Keratinocyte (primary cell): ENCODE data around the gene ACSM2B. TPM values are rescaled to one million over a fixed set of nuclear protein-coding genes. Genes with fewer than 3 reads are reported as not detected.
"Not testable (repeated sequence)": the region's sequence is repeated elsewhere in the genome, so short reads cannot be mapped to it uniquely, and the experiment has no call there.

Source experiments
- DNase-seq: peaks from one replicate; pipeline ENCODE4 v3.0.0-alpha.2; 2011; ENCODE audit warnings: low read depth, missing footprints, low spot score
- FAIRE-seq: peaks from 2 replicates; lab custom pipeline; 2011; peaks lifted over from hg19 to GRCh38; lab: Jason Lieb, UNC
- H2AFZ ChIP-seq: 2 replicates; pipeline ENCODE4 v1.6.0; 2012; ENCODE audit warnings: low read length, control low read depth, inconsistent platforms; ENCODE audit not compliant: control insufficient read depth
- H3K27ac ChIP-seq: 2 replicates; pipeline ENCODE4 v1.5.1; 2011; ENCODE audit warnings: low read length; ENCODE audit not compliant: control insufficient read depth, insufficient read depth
- H3K27me3 ChIP-seq: 3 replicates; pipeline ENCODE4 v1.6.0; 2011; ENCODE audit warnings: low read length; ENCODE audit not compliant: control insufficient read depth, insufficient read depth; ENCODE audit errors: extremely low read depth
- H3K36me3 ChIP-seq, 2 experiments: 2 replicates in 1 of 2; 3 replicates in 1 of 2; pipeline ENCODE4 v1.5.1; 2011; ENCODE audit warnings: low read length in 2 of 2, mild to moderate bottlenecking in 1 of 2; ENCODE audit not compliant: control insufficient read depth in 2 of 2, insufficient read depth in 2 of 2; ENCODE audit errors: extremely low read depth in 1 of 2
- H3K4me1 ChIP-seq: 3 replicates; pipeline ENCODE4 v1.5.1; 2011; ENCODE audit warnings: low read length; ENCODE audit not compliant: control insufficient read depth, insufficient read depth; ENCODE audit errors: extremely low read depth
- H3K4me2 ChIP-seq: 3 replicates; pipeline ENCODE4 v1.6.0; 2011; ENCODE audit warnings: low read depth, low read length; ENCODE audit not compliant: control insufficient read depth, insufficient read depth; ENCODE audit errors: extremely low read depth
- H3K4me3 ChIP-seq, 3 experiments: fragments of 200-600 bp in 1 of 3; sonication (generic) in 1 of 3; 2 replicates in 2 of 3; 3 replicates in 1 of 3; pipeline ENCODE4 v1.5.1; 2011 to 2016; ENCODE audit warnings: low read length in 3 of 3, mild to moderate bottlenecking in 3 of 3, control low read depth in 2 of 3, inconsistent platforms in 1 of 3, low read depth in 1 of 3, mixed read lengths in 1 of 3, mixed run types in 1 of 3, moderate library complexity in 1 of 3; ENCODE audit not compliant: control insufficient read depth in 2 of 3, insufficient read depth in 2 of 3; ENCODE audit errors: extremely low read depth in 1 of 3
- H3K79me2 ChIP-seq: 2 replicates; pipeline ENCODE4 v1.6.0; 2012; ENCODE audit warnings: low read length; ENCODE audit not compliant: control insufficient read depth, insufficient read depth
- H3K9ac ChIP-seq: 3 replicates; pipeline ENCODE4 v1.6.0; 2011; ENCODE audit warnings: low read length; ENCODE audit not compliant: control insufficient read depth, insufficient read depth; ENCODE audit errors: extremely low read depth
- H3K9me1 ChIP-seq: 3 replicates; pipeline ENCODE4 v1.6.0; 2011; ENCODE audit warnings: low read length; ENCODE audit not compliant: control insufficient read depth, insufficient read depth; ENCODE audit errors: extremely low read depth
- H3K9me3 ChIP-seq: 2 replicates; pipeline ENCODE4 v1.5.1; 2012; ENCODE audit warnings: low read depth, low read length; ENCODE audit not compliant: control insufficient read depth
- H4K20me1 ChIP-seq: 3 replicates; pipeline ENCODE4 v1.6.0; 2011; ENCODE audit warnings: low read length; ENCODE audit not compliant: control insufficient read depth, insufficient read depth; ENCODE audit errors: extremely low read depth
- EZH2 ChIP-seq: IDR thresholded peaks from one replicate; pipeline ENCODE4 v1.6.1; 2012; ENCODE audit warnings: inconsistent platforms, mild to moderate bottlenecking, low read length, moderate library complexity
- dilution Hi-C: fragments of 300-500 bp; cut with MboI; formaldehyde crosslinking; loops from one replicate; pipeline ENCODE4 v1.7.0; 2020; ENCODE audit warnings: low sequenced_read_pairs; ENCODE audit not compliant: extremely low pct_ligation_motif_present
- polyA plus RNA-seq, 5 experiments: library from polyadenylated mRNA; depleted of rRNA in 3 of 5; stranded (reverse) in 3 of 5; stranded (forward) in 1 of 5; unstranded in 1 of 5; fragments of >200 nt; gene quantifications; 1 replicate in 1 of 5; 2 replicates in 3 of 5; 3 replicates in 1 of 5; pipeline versions ENCODE4 v1.2.1 to v1.2.3, GENCODE V29; 2011 to 2012; ENCODE audit warnings: missing spikeins in 2 of 5, low read depth in 1 of 5, low replicate concordance in 1 of 5
- TF ChIP-seq, protein P1 (sequence below), 3 experiments: IDR thresholded peaks in 1 of 3; conservative IDR thresholded peaks in 1 of 3; optimal IDR thresholded peaks in 1 of 3; 2 replicates in 2 of 3; 3 replicates in 1 of 3; pipeline versions ENCODE3 to v1.5.1; 2011; ENCODE audit warnings: low read length in 3 of 3, mild to moderate bottlenecking in 3 of 3, moderate library complexity in 2 of 3, control low read depth in 1 of 3, inconsistent platforms in 1 of 3; ENCODE audit not compliant: insufficient read depth in 2 of 3; ENCODE audit errors: extremely low read depth in 1 of 3

The ACSM2B gene
- polyA plus RNA-seq, 1 donor (not counting 4 experiments of a cell fraction or from before 2014, with no cell fraction given): not detected

DNA sequence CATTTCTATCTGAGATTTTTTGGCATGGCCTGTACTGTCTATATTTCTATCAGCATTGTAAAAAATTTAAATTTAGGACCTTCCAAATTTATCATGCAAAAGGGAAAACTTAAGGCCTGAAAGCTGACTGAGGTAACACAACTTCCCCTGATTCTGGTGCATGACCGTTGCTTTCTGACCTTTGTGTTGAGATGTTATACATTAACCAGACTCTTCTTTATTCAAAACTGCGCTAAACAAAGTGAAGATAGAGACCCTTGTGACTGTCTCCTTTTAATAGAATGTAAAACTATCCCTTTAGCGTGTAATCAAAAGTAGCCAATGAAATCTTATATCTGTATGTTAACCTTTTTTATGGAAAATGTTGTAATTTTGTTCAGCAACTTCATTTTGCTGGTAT, 1.9 kb upstream of the ACSM2B start:
- H3K36me3 ChIP-seq, dilution Hi-C loops, H3K9me1 ChIP-seq, H4K20me1 ChIP-seq, FAIRE-seq, H3K27ac ChIP-seq, H3K9ac ChIP-seq, H3K9me3 ChIP-seq, H3K79me2 ChIP-seq, H3K4me2 ChIP-seq, H3K4me1 ChIP-seq, H2AFZ ChIP-seq, H3K27me3 ChIP-seq, DNase-seq, H3K4me3 ChIP-seq: not testable (repeated sequence)

DNA sequence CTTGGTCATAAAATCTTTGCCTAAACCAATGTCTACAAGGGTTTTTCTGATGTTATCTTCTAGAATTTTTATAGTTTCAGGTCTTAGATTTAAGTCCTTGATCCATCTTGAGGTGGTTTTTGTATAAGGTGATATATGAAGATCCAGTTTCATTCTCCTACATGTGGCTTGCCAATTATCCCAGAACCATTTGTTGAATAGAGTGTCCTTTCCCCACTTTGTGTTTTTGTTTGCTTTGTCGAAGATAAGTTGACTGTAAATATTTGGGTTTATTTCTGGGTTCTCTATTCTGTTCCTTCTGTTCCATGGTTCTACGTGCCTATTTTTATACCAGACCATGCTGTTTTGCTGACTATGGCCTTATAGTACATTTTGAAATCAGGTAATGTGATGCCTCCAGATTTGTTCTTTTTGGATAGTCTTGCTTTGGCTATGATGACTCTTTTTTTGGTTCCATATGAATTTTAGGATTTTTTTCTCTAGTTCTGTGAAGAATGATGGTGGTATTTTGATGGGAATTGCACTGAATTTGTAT, 7.0 kb downstream of the ACSM2B start:
- H4K20me1 ChIP-seq, H3K9me1 ChIP-seq, H3K9ac ChIP-seq, H3K27me3 ChIP-seq, DNase-seq, H2AFZ ChIP-seq, dilution Hi-C loops, H3K27ac ChIP-seq, H3K4me2 ChIP-seq, H3K4me1 ChIP-seq, H3K9me3 ChIP-seq, H3K36me3 ChIP-seq, H3K79me2 ChIP-seq, FAIRE-seq, H3K4me3 ChIP-seq: not testable (repeated sequence)

DNA sequence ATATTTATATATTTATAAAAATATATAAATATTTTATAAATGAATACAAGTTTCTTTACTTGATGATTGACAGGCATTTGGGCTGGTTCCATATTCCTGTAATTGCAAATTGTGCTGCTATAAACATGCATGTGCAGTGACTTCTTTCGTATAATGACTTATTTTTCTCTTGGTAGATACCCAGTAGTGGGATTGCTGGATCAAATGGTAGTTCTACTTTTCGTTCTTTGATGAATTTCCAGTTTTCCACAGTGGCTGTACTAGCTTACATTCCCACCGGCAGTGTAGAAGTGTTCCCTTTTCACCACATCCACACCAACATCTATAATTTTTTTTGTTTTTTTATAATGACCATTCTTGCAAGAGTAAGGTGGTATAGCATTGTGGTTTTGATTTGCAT, 7.8 kb downstream of the ACSM2B start:
- H3K9ac ChIP-seq: no peak overlapping the region
- H4K20me1 ChIP-seq: no peaks in the 10 kb centered on the region
- DNase-seq: no peak
- no peaks in the 10 kb centered on the region for H3K79me2 ChIP-seq
- dilution Hi-C loops: no loop called here
- no peaks in the 10 kb centered on the region for H3K9me1 ChIP-seq
- no peak overlapping the region for H2AFZ ChIP-seq
- no peaks in the 10 kb centered on the region for H3K36me3 ChIP-seq
- H3K9me3 ChIP-seq: no peaks in the 10 kb centered on the region
- no peaks in the 10 kb centered on the region for H3K4me1 ChIP-seq
- no peaks in the 10 kb centered on the region for H3K27me3 ChIP-seq
- no peak overlapping the region for H3K4me3 ChIP-seq
- FAIRE-seq: no peak
- TF ChIP-seq EZH2: no peak
- TF ChIP-seq, protein P1, sequence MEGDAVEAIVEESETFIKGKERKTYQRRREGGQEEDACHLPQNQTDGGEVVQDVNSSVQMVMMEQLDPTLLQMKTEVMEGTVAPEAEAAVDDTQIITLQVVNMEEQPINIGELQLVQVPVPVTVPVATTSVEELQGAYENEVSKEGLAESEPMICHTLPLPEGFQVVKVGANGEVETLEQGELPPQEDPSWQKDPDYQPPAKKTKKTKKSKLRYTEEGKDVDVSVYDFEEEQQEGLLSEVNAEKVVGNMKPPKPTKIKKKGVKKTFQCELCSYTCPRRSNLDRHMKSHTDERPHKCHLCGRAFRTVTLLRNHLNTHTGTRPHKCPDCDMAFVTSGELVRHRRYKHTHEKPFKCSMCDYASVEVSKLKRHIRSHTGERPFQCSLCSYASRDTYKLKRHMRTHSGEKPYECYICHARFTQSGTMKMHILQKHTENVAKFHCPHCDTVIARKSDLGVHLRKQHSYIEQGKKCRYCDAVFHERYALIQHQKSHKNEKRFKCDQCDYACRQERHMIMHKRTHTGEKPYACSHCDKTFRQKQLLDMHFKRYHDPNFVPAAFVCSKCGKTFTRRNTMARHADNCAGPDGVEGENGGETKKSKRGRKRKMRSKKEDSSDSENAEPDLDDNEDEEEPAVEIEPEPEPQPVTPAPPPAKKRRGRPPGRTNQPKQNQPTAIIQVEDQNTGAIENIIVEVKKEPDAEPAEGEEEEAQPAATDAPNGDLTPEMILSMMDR (optimal IDR thresholded peaks at IDR 0.05 in 1 of 3, IDR thresholded peaks at IDR 0.05 in 1 of 3, conservative IDR thresholded peaks at IDR 0.05 in 1 of 3; ENCODE audit: extremely low read depth in 1 of 3, insufficient read depth in 2 of 3, low read length in 3 of 3): no peak
- H3K4me2 ChIP-seq: no peak overlapping the region
- no peak overlapping the region for H3K27ac ChIP-seq
